NCI-H524 (cell line): Measurements from ENCODE around the gene PKIB.
"Not testable (repeated sequence)": the region's sequence is repeated elsewhere in the genome, so short reads cannot be mapped to it uniquely, and the experiment has no call there.

Experiments used
- DNase-seq, 2 experiments: peaks; one replicate each; lab custom pipeline; 2025; lab: John Stamatoyannopoulos, UW

The PKIB gene

GRCh38 chr6:122744856-122745255 is 134.7 kb downstream of the PKIB start:
- DNase-seq: peak; percentile 37 to 72

- no peak for DNase-seq
Measured at GRCh38 chr6:122746688-122747087, 136.5 kb downstream of the PKIB start.

- no peak for DNase-seq
Measured at GRCh38 chr6:122747573-122747972, 137.4 kb downstream of the PKIB start.

GRCh38 chr6:122748945-122749344 is 138.7 kb downstream of the PKIB start:
- not testable (repeated sequence) for DNase-seq

- DNase-seq: no peak
Measured at GRCh38 chr6:122749451-122750050, 139.3 kb downstream of the PKIB start.

GRCh38 chr6:122751326-122751725 is 141.1 kb downstream of the PKIB start:
- DNase-seq: no peak

GRCh38 chr6:122752459-122752858 is 142.3 kb downstream of the PKIB start:
- DNase-seq: no peak

GRCh38 chr6:122753000-122753687 is 142.9 kb downstream of the PKIB start:
- DNase-seq: peak; percentile 43 to 62

- DNase-seq: peak; percentile 52 to 80
Measured at GRCh38 chr6:122753688-122754056, 143.5 kb downstream of the PKIB start.

GRCh38 chr6:122754191-122754731 is 144.1 kb downstream of the PKIB start:
- DNase-seq: no peak

GRCh38 chr6:122755901-122756300 is 145.7 kb downstream of the PKIB start:
- no peak for DNase-seq

- DNase-seq: no peak
Measured at GRCh38 chr6:122758927-122759334, 148.7 kb downstream of the PKIB start.

GRCh38 chr6:122760330-122760729 is 150.1 kb downstream of the PKIB start:
- no peak for DNase-seq

- no peak for DNase-seq
Measured at GRCh38 chr6:122766256-122766655, 156.1 kb downstream of the PKIB start.

GRCh38 chr6:122770835-122771601 is 160.8 kb downstream of the PKIB start:
- peak; percentile 51 to 87 for DNase-seq

GRCh38 chr6:122772724-122773415 is 162.7 kb downstream of the PKIB start:
- DNase-seq: no peak
